OCI-LY7 (cell line): ENCODE results near the gene SECTM1. TPM values are rescaled to one million over a fixed set of nuclear protein-coding genes. Genes with fewer than 3 reads are reported as not detected.

Source experiments
- BruUV-seq: library from RNA; stranded (reverse); fragments of 400-500 nt; replicated peaks from 2 replicates; lab custom pipeline; 2021; lab: Mats Ljungman, UMichigan
- CTCF ChIA-PET: fragments of 300-600 bp; sonication (Branson Sonifier 250); formaldehyde crosslinking; loops from one replicate; lab custom pipeline; 2022; ENCODE audit warnings: antibody characterized with exemption; ENCODE audit not compliant: unreplicated experiment; lab: Charles Lee
- POLR2A ChIA-PET: fragments of 300-600 bp; sonication (Branson Sonifier 250); formaldehyde crosslinking; loops from one replicate; lab custom pipeline; 2022; ENCODE audit warnings: antibody characterized with exemption; lab: Charles Lee
- DNase-seq: peaks from one replicate; pipeline ENCODE4 v3.0.0-alpha.2; 2015; ENCODE audit warnings: low spot score
- H2AFZ ChIP-seq: fragments of 200-600 bp; sonication (generic), shearing (Covaris generic); 2 replicates; pipeline ENCODE4 v1.6.1; 2014; ENCODE audit warnings: mild to moderate bottlenecking, antibody characterized with exemption, low read length, moderate library complexity
- H3K27ac ChIP-seq: fragments of 200-600 bp; sonication (generic); 2 replicates; pipeline ENCODE4 v1.5.1; 2014; ENCODE audit warnings: mixed run types, low read depth, mild to moderate bottlenecking, moderate library complexity, low read length, inconsistent platforms; ENCODE audit not compliant: poor library complexity, severe bottlenecking
- H3K36me3 ChIP-seq: fragments of 200-600 bp; sonication (generic); 2 replicates; pipeline ENCODE4 v1.6.1; 2014; ENCODE audit warnings: mild to moderate bottlenecking, antibody characterized with exemption, low read length, moderate library complexity, mixed read lengths; ENCODE audit not compliant: insufficient read depth
- H3K4me1 ChIP-seq: fragments of 200-600 bp; sonication (generic); 2 replicates; pipeline ENCODE4 v1.5.1; 2014; ENCODE audit warnings: mild to moderate bottlenecking, low read length; ENCODE audit not compliant: insufficient read depth, poor library complexity, severe bottlenecking
- H3K4me2 ChIP-seq: fragments of 200-600 bp; sonication (generic); 2 replicates; pipeline ENCODE4 v1.6.1; 2014; ENCODE audit warnings: mild to moderate bottlenecking, low read length
- H3K4me3 ChIP-seq: fragments of 200-600 bp; sonication (generic); 2 replicates; pipeline ENCODE4 v1.5.1; 2014; ENCODE audit warnings: mild to moderate bottlenecking, low read depth, low read length; ENCODE audit not compliant: poor library complexity, severe bottlenecking
- H3K79me2 ChIP-seq: fragments of 200-600 bp; sonication (generic); 2 replicates; pipeline ENCODE4 v1.6.1; 2016; ENCODE audit warnings: low read depth, mild to moderate bottlenecking, low read length, moderate library complexity, mixed read lengths; ENCODE audit not compliant: insufficient read depth
- H3K9me2 ChIP-seq: fragments of 200-600 bp; sonication (generic); 2 replicates; pipeline ENCODE4 v1.6.1; 2016; ENCODE audit warnings: mild to moderate bottlenecking, low read length, mixed read lengths; ENCODE audit not compliant: insufficient read depth
- H3K9me3 ChIP-seq: fragments of 200-600 bp; sonication (generic); 2 replicates; pipeline ENCODE4 v1.6.1; 2014; ENCODE audit warnings: mild to moderate bottlenecking, mixed run types, low read length, mixed read lengths
- H4K20me1 ChIP-seq: fragments of 200-600 bp; sonication (generic); 2 replicates; pipeline ENCODE4 v1.6.1; 2014; ENCODE audit warnings: mild to moderate bottlenecking, antibody characterized with exemption, low read length, moderate library complexity, mixed read lengths; ENCODE audit not compliant: insufficient read depth
- CTCF ChIP-seq: fragments of 200-600 bp; sonication (generic); conservative IDR thresholded peaks from 2 replicates; pipeline ENCODE4 v1.5.1; 2014; ENCODE audit warnings: mild to moderate bottlenecking, antibody characterized with exemption, low read length, moderate library complexity, mixed read lengths
- EZH2phosphoT487 ChIP-seq: fragments of 200-600 bp; sonication (generic); IDR thresholded peaks from 2 replicates; pipeline ENCODE4 v1.6.1; 2018; ENCODE audit warnings: low read depth, borderline replicate concordance, mild to moderate bottlenecking, mixed run types, antibody characterized with exemption, low read length, moderate library complexity, mixed read lengths
- intact Hi-C: fragments of 100-400 bp; cut with micrococcal nuclease; formaldehyde crosslinking; loops from one replicate; pipeline ENCODE4 v1.10.0; 2022; ENCODE audit not compliant: unreplicated experiment
- total RNA-seq, 2 experiments: library from RNA; depleted of rRNA in 1 of 2; stranded (reverse); fragments of >200 nt in 1 of 2; shearing (Covaris generic) in 1 of 2; gene quantifications; 2 replicates each; pipeline ENCODE4 v1.2.3, GENCODE V29; 2014 to 2022

Gene SECTM1
- total RNA-seq, 2 experiments from 2014 or later: not detected

- no peak overlapping the region for H3K4me2 ChIP-seq
- POLR2A ChIA-PET: interaction anchor here (0.6 to 1.0 kb wide), 3 partner anchors 10 to 71 kb away, joined by 3 to 5 read pairs (median 3); no protein-coding TSS in a partner anchor
Measured at GRCh38 chr17:82287013-82287867, 46.3 kb downstream of the SECTM1 start.

GRCh38 chr17:82285141-82285540 is 48.4 kb downstream of the SECTM1 start:
- H2AFZ ChIP-seq: no peak overlapping the region
- POLR2A ChIA-PET: interaction anchor here (0.6 kb wide), 1 partner anchor 29 kb away, joined by 5 read pairs; no protein-coding TSS in a partner anchor
- DNase-seq: no peak
- TF ChIP-seq EZH2phosphoT487 (no peak), CTCF (no peak)
- H3K27ac ChIP-seq: no peak overlapping the region
- CTCF ChIA-PET: no interaction called here
- no peaks in the 10 kb centered on the region for H3K79me2 ChIP-seq
- H3K9me3 ChIP-seq: no peaks in the 10 kb centered on the region
- H3K4me1 ChIP-seq: peaks cover 6% of the 10 kb centered on the region
- H4K20me1 ChIP-seq: no peaks in the 10 kb centered on the region
- no peak overlapping the region for H3K4me2 ChIP-seq
- no peaks in the 10 kb centered on the region for H3K9me2 ChIP-seq
- no peak overlapping the region for H3K4me3 ChIP-seq
- intact Hi-C loops: no loop called here
- no peaks in the 10 kb centered on the region for H3K36me3 ChIP-seq
- no TSS peak for BruUV-seq

More at GRCh38 chr17:82287013-82287867, 46.3 kb downstream of the SECTM1 start:
- Histone ChIP-seq H3K79me2 (peaks cover 5% of the 10 kb centered on the region; the same call in 1 of the 2 replicates), H2AFZ (no peak overlapping the region), H3K4me1 (peaks cover 15% of the 10 kb centered on the region), H3K27ac (no peak overlapping the region), H3K9me2 (no peaks in the 10 kb centered on the region), H3K36me3 (no peaks in the 10 kb centered on the region), H4K20me1 (no peaks in the 10 kb centered on the region), H3K4me3 (no peak overlapping the region), H3K9me3 (no peaks in the 10 kb centered on the region)
- TF ChIP-seq EZH2phosphoT487: no peak
- no peak for TF ChIP-seq CTCF
- intact Hi-C loops: no loop called here
- no peak for DNase-seq
- CTCF ChIA-PET: no interaction called here
- BruUV-seq: no TSS peak
